Activated CD8-positive, alpha-beta memory T cell treated with anti-CD3 and anti-CD28 coated beads for 36 hours (primary cell): ENCODE data around the gene NOCT. TPM values are rescaled to one million over a fixed set of nuclear protein-coding genes. Genes with fewer than 3 reads are reported as not detected.
"Not testable (repeated sequence)": the region's sequence is repeated elsewhere in the genome, so short reads cannot be mapped to it uniquely, and the experiment has no call there.

Source experiments
- CTCF ChIA-PET: fragments of 350-600 bp; sonication (Branson Sonifier 250); formaldehyde crosslinking; loops from one replicate; lab custom pipeline; 2021; ENCODE audit warnings: antibody characterized with exemption; lab: Charles Lee
- POLR2A ChIA-PET: fragments of 350-600 bp; sonication (Branson Sonifier 250); formaldehyde crosslinking; loops from one replicate; lab custom pipeline; 2021; ENCODE audit warnings: antibody characterized with exemption; lab: Charles Lee
- total RNA-seq, 2 experiments: library from RNA; stranded (reverse); gene quantifications; one replicate each; pipeline ENCODE4 v1.2.3, GENCODE V29; 2021

Gene NOCT
- total RNA-seq, 2 experiments from 2014 or later, result 22.3 to 22.4 TPM

DNA sequence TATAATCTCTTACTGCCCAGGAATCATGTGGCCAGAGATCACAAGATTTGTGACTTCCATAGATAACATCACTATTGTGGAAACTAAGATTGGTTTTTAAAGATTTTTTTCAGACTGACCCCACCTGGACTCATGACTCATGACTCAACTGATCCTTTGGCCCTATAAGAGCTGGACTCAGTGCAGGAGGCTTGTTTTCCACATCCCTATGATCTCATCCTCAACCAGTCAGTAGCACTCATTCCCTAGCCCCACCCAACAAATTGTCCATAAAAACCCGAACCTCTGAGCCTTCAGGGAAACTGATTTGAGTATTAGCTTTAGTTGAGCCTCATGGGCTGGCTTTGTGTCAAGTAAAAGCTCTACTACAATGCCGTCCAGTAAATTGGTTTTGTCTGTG lies 7.9 kb upstream of the NOCT start:
- CTCF ChIA-PET, result interaction anchor here (0.7 kb wide), 1 partner anchor 10 kb away, joined by 3 read pairs; no protein-coding TSS in a partner anchor

DNA sequence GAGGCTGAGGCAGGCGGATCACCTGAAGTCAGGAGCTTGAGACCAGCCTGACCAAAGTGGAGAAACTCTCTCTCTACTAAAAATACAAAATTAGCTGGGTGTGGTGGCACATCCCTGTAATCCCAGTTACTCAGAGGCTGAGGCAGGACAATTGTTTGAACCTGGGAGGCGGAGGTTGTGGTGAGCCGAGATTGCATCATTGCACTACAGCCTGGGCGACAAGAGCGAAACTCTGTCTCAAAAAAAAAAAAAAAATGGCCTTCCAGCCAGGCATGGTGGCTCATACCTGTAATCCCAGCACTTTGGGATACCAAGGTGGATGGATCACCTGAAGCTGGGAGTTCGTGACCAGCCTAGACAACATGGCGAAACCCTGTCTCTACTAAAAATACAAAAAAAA lies 7.3 kb upstream of the NOCT start:
- POLR2A ChIA-PET, CTCF ChIA-PET: not testable (repeated sequence)

More for the DNA sequence above, 7.9 kb upstream of the NOCT start:
- POLR2A ChIA-PET, result no interaction called here

DNA sequence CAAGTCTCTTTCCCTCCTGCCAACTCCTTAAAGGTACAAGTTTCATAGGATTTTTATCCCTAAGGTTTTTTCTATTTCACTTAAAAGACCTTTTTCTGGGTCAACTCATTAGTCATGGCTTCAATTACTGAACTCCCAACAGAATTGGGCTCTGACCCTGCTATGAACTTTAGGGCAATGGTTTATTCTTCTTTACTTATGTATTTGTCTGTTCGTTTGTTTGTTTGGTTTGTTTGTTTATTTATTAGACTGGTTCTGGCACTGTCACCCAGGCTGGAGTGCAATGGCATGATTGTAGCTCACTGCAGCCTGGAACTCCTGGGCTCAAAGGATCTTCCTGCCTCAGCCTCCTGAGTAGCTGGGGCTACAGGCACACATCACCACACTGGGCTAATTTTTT lies 5.9 kb upstream of the NOCT start:
- POLR2A ChIA-PET, result no interaction called here
- CTCF ChIA-PET, result no interaction called here

DNA sequence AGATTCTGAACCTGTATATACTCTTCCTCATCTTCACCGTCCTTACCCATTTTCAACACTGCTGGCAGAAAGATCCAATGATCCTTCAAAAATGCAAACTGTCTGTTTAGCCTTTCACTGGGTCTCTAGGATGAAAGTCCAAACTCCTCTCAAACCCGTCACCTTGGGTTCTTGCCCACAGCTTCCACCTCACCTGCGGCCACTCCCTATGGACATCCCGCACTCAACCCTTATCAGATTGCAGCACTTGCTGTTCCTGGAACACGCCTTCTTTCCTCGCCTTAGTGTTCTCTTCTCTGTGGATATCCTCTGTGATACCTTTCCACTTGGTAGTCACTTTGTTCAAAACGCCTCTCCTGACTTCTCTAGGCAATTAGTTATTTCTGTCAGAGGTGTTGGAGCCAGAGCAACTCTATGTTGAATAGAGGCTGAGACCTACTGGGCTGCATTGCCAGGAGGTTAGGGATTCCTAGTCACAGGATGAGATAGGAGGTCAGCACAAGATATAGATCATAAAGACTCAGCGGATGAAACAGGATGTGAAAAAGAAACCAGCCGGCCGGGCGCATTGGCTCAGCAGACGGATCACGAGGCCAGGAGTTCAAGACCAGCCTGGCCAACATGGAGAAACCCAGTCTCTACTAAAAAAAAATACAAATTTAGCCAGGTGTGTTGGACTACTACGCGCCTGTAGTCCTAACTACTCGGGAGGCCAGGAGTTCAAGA lies 4.2 kb upstream of the NOCT start:
- ChIA-PET POLR2A (no interaction called here), CTCF (no interaction called here)

DNA sequence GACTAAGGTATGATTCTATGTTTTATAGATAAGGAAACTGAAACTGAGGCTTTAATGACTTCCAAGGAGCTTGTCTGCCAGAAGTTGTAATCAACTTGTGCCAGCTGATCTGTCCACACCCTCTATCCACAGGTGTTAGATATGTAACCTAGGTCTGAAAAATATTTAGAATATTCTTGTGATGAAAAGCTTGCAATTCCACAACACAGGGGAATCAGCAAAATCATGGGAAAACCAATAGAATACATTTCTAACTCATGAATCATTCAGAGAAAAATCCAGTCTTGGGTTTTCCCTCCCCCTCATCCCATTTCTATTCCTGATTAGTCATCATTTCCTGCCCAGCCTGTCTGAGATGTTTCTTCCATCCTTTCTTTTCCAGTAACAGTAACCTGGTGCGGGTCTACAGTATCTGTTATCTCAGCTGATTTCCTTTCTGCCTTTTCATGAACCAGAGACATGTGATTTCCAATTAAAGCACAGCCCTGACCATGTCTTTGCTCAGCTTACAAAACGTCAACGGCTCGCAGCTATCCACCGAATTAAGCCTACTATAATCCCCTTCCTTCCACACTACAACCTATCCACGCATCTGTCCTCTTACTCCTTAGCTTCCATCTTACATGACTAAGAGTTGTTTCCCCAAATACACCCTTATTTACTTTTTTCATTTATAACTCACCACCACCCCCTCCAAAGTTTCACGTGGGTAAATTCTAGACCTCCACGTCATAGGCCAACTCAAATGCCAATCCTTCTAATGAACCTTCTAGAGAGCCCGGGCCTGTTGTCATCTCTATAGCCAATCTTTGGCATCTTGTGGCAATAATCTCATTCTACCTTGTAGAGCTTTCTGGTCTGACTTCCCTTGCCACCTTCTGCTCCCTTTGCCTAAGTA lies 961 bp upstream of the NOCT start:
- ChIA-PET CTCF (interaction anchor here (0.9 to 5.3 kb wide), 2 partner anchors 10 to 17 kb away, joined by 3 to 30 read pairs; no protein-coding TSS in a partner anchor), POLR2A (interaction anchor here (0.6 to 3.0 kb wide), 5 partner anchors 68 to 542 kb away, joined by 3 to 9 read pairs (median 3); partner anchors contain the start of genes ELF2 and SETD7)

DNA sequence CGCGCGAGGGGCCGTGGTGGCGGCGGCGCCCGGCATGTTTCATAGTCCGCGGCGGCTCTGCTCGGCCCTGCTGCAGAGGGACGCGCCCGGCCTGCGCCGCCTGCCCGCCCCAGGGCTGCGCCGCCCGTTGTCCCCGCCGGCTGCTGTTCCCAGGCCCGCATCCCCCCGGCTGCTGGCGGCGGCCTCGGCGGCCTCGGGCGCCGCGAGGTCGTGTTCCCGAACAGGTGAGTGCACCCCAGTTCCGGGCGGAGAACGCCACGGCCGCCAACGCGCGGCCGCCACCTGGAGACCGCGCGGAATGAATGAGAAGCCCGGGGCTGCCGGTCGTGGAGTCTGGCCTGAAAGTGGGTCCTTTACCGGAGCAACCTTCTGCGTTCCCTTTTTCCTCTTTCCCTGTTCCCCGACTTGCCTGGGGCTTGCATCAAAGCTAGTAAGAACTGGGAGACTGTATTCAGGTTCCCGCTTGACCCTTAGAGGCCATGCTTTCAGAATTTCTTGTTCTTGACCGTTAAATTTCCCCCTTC lies 429 bp downstream of the NOCT start:
- POLR2A ChIA-PET, result interaction anchor here (0.6 to 3.0 kb wide), 6 partner anchors 65 to 437 kb away, joined by 3 to 9 read pairs (median 6); partner anchors contain the start of gene ELF2
- CTCF ChIA-PET, result interaction anchor here (0.9 to 5.3 kb wide), 3 partner anchors 15 to 285 kb away, joined by 3 to 30 read pairs (median 4); partner anchors contain the start of gene NAA15

DNA sequence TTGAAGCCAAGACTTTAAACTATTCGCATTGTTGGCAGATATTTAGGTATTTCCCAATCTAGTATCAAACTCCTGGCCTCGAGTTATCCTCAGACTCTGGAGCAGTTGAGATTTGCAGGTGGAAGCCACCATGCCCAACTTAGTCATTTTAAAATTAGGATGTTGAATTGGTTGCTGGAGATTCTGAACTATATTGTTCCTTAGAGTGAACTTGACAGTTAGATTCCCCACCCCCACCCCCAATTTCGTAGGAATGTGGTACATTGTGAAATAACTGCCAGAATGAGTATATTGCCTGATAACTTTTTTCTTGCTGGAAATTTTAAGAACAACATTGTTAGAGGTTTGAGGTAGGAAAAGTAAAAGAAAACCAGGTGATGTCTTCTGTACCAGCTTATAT lies 2.3 kb downstream of the NOCT start:
- CTCF ChIA-PET, result interaction anchor here (0.5 to 5.3 kb wide), 2 partner anchors 11 to 13 kb away, joined by 3 to 30 read pairs; no protein-coding TSS in a partner anchor
- POLR2A ChIA-PET, result no interaction called here

DNA sequence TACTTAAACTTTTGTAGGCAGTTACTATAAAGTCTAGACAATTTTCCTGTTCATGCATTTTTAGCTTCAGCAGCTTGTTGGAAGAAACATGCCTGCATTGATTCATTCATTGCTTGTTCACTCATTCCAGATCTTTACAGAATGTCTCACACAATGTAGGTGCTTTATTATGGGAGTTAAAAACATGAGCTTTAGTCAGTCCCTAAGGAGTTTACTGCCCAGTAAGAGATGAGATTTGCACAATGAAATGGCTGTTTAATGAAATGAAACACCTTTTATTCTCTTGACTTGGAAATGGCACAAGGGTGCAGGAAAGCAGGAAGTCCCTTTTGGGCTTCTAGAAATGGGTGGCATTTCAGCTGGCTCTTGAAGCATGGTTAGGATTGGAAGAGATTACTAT lies 2.9 kb downstream of the NOCT start:
- POLR2A ChIA-PET, result no interaction called here
- CTCF ChIA-PET, result interaction anchor here (0.5 to 5.3 kb wide), 2 partner anchors 11 to 13 kb away, joined by 3 to 30 read pairs; no protein-coding TSS in a partner anchor

DNA sequence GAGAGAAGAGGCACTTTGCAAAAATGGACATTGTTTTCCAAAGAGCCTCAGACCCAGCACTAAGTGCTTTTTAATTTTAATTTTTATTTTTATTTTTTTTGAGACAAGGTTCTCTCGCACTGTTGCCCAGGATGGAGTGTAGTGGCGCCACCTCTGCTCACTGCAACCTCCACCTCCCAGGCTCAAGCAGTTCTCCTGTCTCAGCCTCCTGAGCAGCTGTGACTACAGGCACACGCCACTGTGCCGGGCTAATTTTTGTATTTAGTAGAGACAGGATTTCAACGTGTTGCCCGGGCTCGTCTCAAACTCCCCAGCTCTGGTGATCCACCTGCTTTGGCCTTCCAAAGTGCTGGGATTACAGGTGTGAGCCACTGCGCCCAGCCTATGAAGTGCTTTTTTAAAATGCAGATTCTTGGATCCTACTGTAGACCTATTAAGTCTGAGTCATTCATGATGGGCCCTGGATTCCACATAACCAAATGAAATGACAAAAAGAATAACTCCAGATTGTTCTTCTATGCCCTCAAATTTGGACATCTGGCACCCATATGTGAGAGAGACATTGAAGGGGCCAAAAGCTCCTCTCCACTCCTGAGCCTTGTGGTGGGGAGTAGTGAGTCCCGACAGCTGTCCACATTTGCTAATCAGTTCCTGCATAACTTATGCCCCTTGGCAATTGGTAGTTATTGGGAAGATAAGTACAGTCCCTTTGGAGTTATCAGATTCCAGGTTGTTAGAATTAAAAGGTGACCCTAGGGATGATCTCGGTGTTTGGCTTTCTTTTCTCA lies 3.6 kb downstream of the NOCT start:
- POLR2A ChIA-PET, result interaction anchor here (1.4 kb wide), 1 partner anchor 158 kb away, joined by 5 read pairs; the partner anchor contains the start of gene ELF2
- CTCF ChIA-PET, result interaction anchor here (1.1 to 5.3 kb wide), 2 partner anchors 11 to 12 kb away, joined by 5 to 30 read pairs; no protein-coding TSS in a partner anchor

DNA sequence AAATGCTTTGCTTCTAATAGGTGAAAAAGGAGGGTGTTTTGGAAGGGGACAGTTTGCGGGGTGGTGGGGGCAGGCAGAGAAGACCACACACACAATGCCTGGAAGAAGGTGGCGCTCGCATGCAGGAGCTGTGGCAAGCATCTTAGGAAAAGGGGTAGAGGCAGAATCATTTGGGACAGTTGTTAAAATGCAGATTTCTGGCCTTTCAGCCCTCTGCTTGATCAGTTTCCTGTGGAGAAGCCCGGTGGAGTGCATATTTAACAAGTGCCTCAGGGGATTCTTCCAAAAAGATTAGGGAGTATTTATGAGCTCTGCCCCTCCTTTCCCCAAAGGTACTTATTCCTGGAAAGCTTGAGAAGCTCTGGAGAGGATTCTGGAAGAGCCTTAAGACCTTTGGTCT lies 4.8 kb downstream of the NOCT start:
- ChIA-PET CTCF (interaction anchor here (0.6 to 1.3 kb wide), 4 partner anchors 10 to 62 kb away, joined by 4 to 5 read pairs (median 4); no protein-coding TSS in a partner anchor), POLR2A (interaction anchor here (1.4 kb wide), 1 partner anchor 157 kb away, joined by 5 read pairs; the partner anchor contains the start of gene ELF2)

DNA sequence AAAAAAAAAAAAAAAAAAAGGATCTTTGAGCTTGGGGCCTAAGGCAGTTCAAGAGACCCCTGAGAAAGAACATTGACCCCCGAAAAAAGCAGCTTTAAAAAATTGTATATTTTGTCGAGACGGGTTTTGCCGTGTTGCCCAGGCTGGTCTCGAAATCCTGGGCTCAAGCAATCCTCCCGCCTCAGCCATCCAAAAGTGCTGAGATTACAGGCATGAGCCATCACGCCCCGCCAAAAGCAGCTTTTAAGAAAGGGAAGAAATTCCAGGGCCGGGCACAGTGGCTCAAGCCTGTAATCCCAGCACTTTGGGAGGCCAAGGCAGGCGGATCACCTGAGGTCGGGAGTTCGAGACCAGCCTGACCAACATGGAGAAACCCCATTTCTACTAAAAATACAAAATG lies 5.5 kb downstream of the NOCT start:
- CTCF ChIA-PET, result interaction anchor here (0.6 to 1.3 kb wide), 3 partner anchors 10 to 26 kb away, joined by 3 to 5 read pairs (median 4); no protein-coding TSS in a partner anchor
- POLR2A ChIA-PET, result not testable (repeated sequence)

DNA sequence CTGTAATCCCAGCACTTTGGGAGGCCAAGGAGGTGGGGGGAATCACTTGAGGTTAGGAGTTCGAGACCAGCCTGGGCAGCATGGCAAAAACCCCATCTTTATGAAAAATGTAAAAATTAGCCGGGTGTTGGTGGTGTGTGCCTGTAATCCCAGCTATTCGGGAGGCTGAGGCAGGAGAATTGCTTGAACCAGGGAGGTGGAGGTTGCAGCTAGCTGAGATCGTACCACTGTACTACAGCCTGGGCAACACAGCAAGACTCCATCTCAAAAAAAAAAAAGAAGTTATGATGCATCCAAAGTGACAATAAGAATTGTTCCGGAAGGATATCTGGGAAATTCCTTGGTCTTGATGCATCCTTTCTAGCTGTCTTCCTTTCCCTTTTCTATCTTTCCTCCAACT lies 7.3 kb downstream of the NOCT start:
- POLR2A ChIA-PET, result no interaction called here
- CTCF ChIA-PET, result no interaction called here

DNA sequence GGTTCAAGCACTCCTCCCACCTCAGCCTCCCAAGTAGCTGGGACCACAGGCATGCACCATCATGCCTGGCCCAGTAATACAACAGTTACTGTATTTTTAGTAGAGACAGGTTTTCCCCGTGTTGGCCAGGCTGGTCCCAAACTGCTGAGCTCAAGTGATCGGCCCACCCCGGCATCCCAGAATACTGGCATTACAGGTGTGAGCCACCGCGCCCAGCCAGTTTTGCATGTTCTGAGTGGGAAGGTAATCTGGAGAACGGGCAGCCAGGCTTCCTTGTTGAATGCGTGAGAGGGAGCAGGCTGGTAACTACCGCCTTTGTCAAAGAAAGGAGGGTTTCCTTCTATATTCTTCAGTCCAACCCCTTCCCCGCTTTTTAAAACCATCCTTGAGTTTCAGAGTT lies 9.1 kb downstream of the NOCT start:
- POLR2A ChIA-PET, result no interaction called here
- CTCF ChIA-PET, result no interaction called here

DNA sequence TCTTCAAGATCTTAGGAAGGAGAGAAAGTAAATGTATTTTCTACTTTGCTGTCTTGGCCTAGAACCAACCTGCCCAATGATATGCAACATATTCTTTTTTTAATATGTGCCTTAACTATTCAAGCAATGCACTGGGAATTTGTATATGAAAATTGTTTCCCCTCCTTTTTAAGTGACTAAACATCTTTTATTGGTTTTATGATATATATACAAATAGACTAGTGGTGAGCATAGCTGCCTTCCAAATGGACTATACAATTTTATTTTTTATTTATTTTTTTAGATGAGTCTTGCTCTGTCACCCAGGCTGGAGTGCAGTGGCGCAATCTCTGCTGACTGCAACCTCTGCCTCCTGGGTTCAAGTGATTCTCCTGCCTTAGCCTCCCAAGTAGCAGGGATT lies 10.3 kb downstream of the NOCT start:
- POLR2A ChIA-PET, result no interaction called here

DNA sequence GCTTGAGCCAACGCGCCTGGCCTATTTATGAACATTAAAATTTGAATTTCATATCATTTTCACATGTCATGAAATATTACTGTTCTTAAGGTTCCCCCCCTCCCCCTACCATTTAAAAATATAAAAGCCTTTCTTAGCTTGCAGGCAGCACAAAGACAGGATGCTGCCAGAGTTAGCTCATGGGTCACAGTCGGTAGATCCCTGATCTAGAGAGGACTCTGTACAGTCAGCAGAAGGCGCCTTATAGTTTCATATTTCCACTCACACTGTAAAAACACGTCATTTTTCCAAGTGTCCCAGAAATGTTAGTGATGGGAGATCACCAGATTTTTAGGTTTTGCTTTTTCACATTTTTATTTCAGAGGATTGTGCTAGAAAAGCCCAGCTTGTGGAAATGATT lies 12.2 kb downstream of the NOCT start:
- ChIA-PET CTCF (no interaction called here), POLR2A (no interaction called here)

More for the DNA sequence above, 10.3 kb downstream of the NOCT start:
- CTCF ChIA-PET, result no interaction called here

DNA sequence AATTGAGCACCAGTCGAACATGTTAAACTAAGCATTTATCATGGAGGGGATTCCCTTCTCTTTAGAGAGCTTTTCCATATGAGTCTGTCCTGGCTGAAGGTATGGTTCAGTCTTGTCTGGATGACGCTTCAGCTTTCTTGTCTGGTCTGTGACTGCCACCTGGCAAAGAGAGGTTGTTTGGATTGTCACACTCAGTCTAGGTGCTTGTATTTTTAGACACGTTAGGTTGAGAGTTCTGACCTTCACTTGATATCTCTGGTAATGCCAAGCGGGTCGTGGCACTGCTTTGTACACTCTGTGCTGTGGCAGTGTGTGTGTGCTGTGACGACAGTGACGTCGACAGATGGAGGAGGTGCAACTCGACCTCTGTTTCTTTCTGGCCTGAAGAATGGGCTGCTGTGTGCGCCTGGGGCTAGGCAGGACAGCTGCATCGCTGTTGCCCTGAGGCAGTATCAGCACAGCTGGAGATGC lies 12.6 kb downstream of the NOCT start:
- CTCF ChIA-PET, result no interaction called here
- POLR2A ChIA-PET, result no interaction called here

DNA sequence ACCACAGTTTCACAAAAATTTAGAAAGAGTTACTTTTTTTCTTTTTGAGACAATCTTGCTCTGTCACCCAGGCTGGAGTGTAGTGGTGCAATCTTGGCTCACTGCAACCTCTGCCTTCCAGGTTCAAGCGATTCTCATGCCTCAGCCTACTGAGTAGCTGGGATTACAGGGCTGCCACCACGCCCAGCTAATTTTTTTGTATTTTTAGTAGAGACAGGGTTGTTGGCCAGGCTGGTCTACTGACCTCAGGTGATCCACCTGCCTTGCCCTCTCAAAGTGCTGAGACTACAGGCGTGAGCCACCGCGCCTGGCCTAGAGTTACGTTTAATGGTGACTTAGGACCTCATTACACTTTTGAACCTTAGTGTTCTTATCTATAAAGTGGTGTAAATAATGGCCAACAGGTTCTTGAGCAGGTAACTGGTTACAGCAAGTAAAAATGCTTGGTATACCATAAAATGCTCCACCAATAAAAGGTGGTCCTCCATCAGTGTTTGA lies 14.3 kb downstream of the NOCT start:
- CTCF ChIA-PET, result interaction anchor here (0.5 to 3.8 kb wide), 26 partner anchors 9 to 328 kb away, joined by 3 to 30 read pairs (median 4); partner anchors contain the start of genes NAA15 and NOCT
- POLR2A ChIA-PET, result interaction anchor here (0.6 kb wide), 1 partner anchor 29 kb away, joined by 3 read pairs; no protein-coding TSS in a partner anchor
